Measurements from ENCODE around the gene DUSP22.
"Not testable (repeated sequence)": the region's sequence is repeated elsewhere in the genome, so short reads cannot be mapped to it uniquely, and the experiment has no call there.

DUSP22 gene

GRCh38 chr6:280775-281468, 11.4 kb upstream of the DUSP22 start:
- DNase-seq, result no peak

- DNase-seq, result no peak
These were observed 10.7 kb upstream of the DUSP22 start for GRCh38 chr6:281469-282103.

GRCh38 chr6:282177-282866, 10.0 kb upstream of the DUSP22 start:
- DNase-seq, result no peak

- no peak for DNase-seq
These were observed 9.3 kb upstream of the DUSP22 start for GRCh38 chr6:282867-283416.

GRCh38 chr6:284486-284885, 7.8 kb upstream of the DUSP22 start:
- DNase-seq, result no peak

GRCh38 chr6:285030-285771, 7.1 kb upstream of the DUSP22 start:
- DNase-seq, result no peak

- DNase-seq, result not testable (repeated sequence)
These were observed 6.4 kb upstream of the DUSP22 start for GRCh38 chr6:285902-286301.

GRCh38 chr6:286681-287488, 5.4 kb upstream of the DUSP22 start:
- DNase-seq, result no peak

GRCh38 chr6:287489-287860, 4.8 kb upstream of the DUSP22 start:
- no peak for DNase-seq

- DNase-seq, result no peak
These were observed 3.4 kb upstream of the DUSP22 start for GRCh38 chr6:288866-289265.

- no peak for DNase-seq
These were observed 2.0 kb upstream of the DUSP22 start for GRCh38 chr6:290111-290922.

GRCh38 chr6:291204-291696, 1.0 kb upstream of the DUSP22 start:
- no peak for DNase-seq

GRCh38 chr6:292506-293192, 362 bp downstream of the DUSP22 start:
- no peak for DNase-seq

- no peak for DNase-seq
These were observed 1.2 kb downstream of the DUSP22 start for GRCh38 chr6:293193-294174.

GRCh38 chr6:294656-295565, 2.6 kb downstream of the DUSP22 start:
- no peak for DNase-seq

GRCh38 chr6:296151-297122, 4.2 kb downstream of the DUSP22 start:
- no peak for DNase-seq

All from stimulated activated naive CD4-positive, alpha-beta T cell (primary cell).